ENCODE data around the gene ZNF48.

The ZNF48 gene

DNA sequence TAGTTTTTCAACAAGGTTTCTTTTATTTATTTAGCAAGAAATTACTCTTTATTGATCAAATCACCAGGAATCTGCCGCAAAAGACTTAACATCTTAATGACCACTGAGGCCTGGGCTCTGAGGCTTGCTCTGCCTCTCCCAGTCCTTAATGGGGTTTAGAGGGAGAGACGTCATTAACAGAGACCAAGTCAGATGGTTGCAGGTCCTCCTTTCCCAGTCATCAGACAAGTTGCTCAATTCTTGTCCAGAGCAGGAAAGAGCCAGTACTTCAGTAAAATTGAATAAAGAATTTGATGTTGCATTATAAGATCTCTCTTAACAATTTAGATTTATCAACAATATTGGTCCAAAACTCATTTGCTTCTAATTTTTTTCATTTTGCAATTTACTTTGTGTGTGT lies 48.4 kb downstream of the ZNF48 start:
- intact Hi-C loops (cut with micrococcal nuclease): loop anchor here (10.0 kb wide), 1 partner anchor 161 kb away; no protein-coding TSS in a partner anchor
- H3K27ac Mint-ChIP-seq: peak overlapping the region; percentile 15
- peaks cover 50% of the 10 kb centered on the region for H3K4me1 Mint-ChIP-seq (ENCODE audit: low read depth)
- H3K4me3 Mint-ChIP-seq: peak overlapping the region; percentile 26
- peaks cover 34% of the 10 kb centered on the region for H3K36me3 Mint-ChIP-seq (ENCODE audit: low read depth)
- no peaks in the 10 kb centered on the region for H3K27me3 Mint-ChIP-seq
- no peaks in the 10 kb centered on the region for H3K9me3 Mint-ChIP-seq

DNA sequence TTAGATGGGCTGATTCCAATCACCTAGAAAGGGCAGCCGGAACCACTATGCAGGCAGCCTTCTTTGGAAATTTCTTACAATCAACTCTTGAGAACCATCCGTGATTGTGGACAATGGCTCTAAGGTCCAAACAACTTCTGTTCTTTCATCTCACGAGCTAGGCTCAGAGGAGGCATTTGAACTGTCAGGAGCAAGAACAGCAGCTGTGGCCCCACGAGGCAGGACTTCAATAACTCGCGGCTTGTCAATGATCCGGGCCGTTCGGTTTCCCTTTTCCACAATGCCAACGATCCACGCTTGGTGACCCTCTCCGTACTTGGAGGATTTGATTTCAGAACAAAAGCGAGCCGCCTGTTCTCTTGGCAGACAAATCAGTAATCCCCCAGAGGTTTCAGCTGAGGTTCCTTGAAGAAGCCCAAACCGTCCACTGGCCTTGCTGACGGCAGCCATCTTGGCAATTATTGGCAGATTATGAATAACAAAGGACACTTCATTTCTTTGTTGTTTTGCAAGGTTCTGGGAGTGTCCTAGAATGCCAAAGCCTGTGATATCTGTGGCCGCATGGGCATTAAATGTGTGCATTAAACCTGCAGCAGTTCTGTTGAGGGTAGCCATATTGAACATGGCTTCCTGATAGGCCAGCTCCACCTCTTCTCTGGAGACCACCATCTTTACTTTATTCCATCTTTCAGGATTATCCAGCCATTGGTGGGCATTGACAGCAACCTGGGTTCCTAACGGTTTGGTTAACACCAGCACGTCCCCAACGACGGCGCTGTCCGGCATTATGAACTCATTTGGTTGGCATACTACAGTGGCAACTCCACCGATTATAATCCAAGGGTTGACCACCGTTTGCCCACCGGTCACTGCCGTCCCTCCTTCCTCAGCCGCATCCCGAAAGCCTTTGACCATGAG lies 49.3 kb downstream of the ZNF48 start:
- H3K9me3 Mint-ChIP-seq: no peaks in the 10 kb centered on the region
- intact Hi-C loops (cut with micrococcal nuclease): loop anchor here (5.0 to 10.0 kb wide), 2 partner anchors 38 to 160 kb away; no protein-coding TSS in a partner anchor
- H3K27ac Mint-ChIP-seq: peak overlapping the region; percentile 89
- peaks cover 34% of the 10 kb centered on the region for H3K36me3 Mint-ChIP-seq (ENCODE audit: low read depth)
- no peaks in the 10 kb centered on the region for H3K27me3 Mint-ChIP-seq
- peak overlapping the region; percentile 80 for H3K4me3 Mint-ChIP-seq
- peaks cover 44% of the 10 kb centered on the region for H3K4me1 Mint-ChIP-seq (ENCODE audit: low read depth)

DNA sequence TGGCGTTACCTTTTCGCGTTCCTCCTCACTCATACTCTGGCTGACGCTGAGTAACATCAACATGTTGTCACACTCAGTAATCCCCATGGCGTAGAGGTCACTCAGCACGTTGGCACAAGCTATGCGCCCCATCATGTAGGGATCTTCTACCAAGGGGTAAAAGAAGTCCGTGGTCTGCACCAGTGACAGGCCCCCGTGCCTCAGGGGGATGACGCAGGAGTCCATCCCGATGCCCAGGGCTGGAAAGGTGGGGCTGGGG lies 49.9 kb downstream of the ZNF48 start:
- intact Hi-C loops (cut with micrococcal nuclease): loop anchor here (5.0 to 10.0 kb wide), 2 partner anchors 37 to 160 kb away; no protein-coding TSS in a partner anchor
- H3K36me3 Mint-ChIP-seq (ENCODE audit: low read depth): peaks cover 34% of the 10 kb centered on the region
- H3K27ac Mint-ChIP-seq: peak overlapping the region; percentile 89
- H3K4me1 Mint-ChIP-seq (ENCODE audit: low read depth): peaks cover 44% of the 10 kb centered on the region
- no peaks in the 10 kb centered on the region for H3K27me3 Mint-ChIP-seq
- no peaks in the 10 kb centered on the region for H3K9me3 Mint-ChIP-seq
- H3K4me3 Mint-ChIP-seq: peak overlapping the region; percentile 80

DNA sequence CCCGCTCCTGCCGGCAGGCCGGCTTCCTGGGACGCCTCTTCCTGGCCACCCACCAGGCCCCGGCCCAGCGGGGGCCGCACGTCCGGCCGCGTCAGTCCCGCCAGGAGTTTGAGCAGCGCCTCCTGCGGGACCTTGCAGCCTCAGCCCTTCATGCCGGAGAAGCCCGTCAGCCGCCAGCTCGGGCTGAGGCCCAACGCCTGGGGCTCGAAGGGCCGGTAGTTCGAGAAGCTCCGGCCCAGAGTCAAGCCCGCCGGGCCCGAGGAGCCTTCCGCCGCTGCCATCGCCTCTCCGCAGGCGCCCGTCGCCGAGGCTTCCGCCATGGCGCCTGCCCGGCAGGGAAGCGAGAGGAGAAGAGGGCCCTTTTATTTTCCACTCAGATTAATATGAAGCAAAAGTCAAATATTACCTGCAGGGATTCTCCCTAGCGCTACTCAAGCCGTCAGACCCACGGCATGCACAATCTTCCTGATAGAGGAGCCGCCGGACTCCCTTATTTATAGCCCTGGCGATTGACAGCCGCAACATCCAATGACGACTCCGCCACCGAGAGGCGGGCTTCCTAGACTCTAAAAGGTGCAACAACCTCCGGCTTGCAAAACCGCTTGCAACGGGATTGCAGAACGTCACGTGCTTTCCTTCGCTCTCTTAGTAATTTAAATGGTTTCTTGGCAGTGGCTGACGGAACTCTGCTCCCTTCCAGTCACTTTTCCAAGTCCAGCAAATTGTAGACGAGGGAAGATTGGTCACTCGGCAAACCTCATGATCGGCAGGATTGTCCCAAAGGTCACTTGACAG lies 50.4 kb downstream of the ZNF48 start, which contains the start of gene SEPHS2:
SEPHS2 (minus strand) TSS at position 467 of the 795 bp plus-strand sequence; CDS start at position 320, 147 bp downstream.
- H3K27me3 Mint-ChIP-seq: no peaks in the 10 kb centered on the region
- H3K4me1 Mint-ChIP-seq (ENCODE audit: low read depth): peaks cover 44% of the 10 kb centered on the region
- peaks cover 34% of the 10 kb centered on the region for H3K36me3 Mint-ChIP-seq (ENCODE audit: low read depth)
- intact Hi-C loops (cut with micrococcal nuclease): loop anchor here (5.0 to 10.0 kb wide), 2 partner anchors 37 to 159 kb away; no protein-coding TSS in a partner anchor
- H3K27ac Mint-ChIP-seq: peak within 1 kb of the TSS; percentile 89
- H3K4me3 Mint-ChIP-seq: peak within 1 kb of the TSS; percentile 80
- no peaks in the 10 kb centered on the region for H3K9me3 Mint-ChIP-seq

- Mint-ChIP-seq H3K4me1 (ENCODE audit: low read depth) (peaks cover 44% of the 10 kb centered on the region), H3K27ac (peak overlapping the region; percentile 89), H3K4me3 (peak overlapping the region; percentile 80), H3K36me3 (ENCODE audit: low read depth) (peaks cover 34% of the 10 kb centered on the region), H3K27me3 (no peaks in the 10 kb centered on the region), H3K9me3 (no peaks in the 10 kb centered on the region)
- intact Hi-C loops (cut with micrococcal nuclease): loop anchor here (5.0 to 10.0 kb wide), 2 partner anchors 36 to 159 kb away; no protein-coding TSS in a partner anchor
These were observed 51.0 kb downstream of the ZNF48 start for GRCh38 chr16:30446203-30446595.

- Mint-ChIP-seq H3K9me3 (no peaks in the 10 kb centered on the region), H3K4me3 (no peak overlapping the region), H3K27ac (no peak overlapping the region), H3K27me3 (no peaks in the 10 kb centered on the region), H3K4me1 (ENCODE audit: low read depth) (peaks cover 48% of the 10 kb centered on the region), H3K36me3 (ENCODE audit: low read depth) (peaks cover 30% of the 10 kb centered on the region)
- intact Hi-C loops (cut with micrococcal nuclease): loop anchor here (2.0 to 10.0 kb wide), 3 partner anchors 35 to 157 kb away; partner anchors contain the start of gene ZNF768
These were observed 52.4 kb downstream of the ZNF48 start for GRCh38 chr16:30447512-30448226.

DNA sequence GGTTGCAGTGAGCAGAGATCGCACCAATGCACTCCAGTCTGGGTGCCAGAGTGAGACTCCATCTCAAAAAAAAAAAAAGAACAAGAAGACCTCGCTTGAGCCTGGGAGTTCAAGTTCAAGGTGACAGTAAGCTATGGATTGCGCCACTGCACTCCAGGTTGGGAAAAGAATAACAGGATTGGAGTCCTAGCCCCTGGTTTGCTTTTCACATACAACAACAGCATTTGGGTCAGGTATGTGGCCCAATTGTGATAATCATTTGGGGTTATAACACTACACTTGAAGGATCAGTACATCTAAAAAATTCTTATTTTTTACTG lies 53.9 kb downstream of the ZNF48 start:
- intact Hi-C loops (cut with micrococcal nuclease): loop anchor here (2.0 to 10.0 kb wide), 3 partner anchors 33 to 156 kb away; partner anchors contain the start of gene ZNF768
- Mint-ChIP-seq H3K4me1 (ENCODE audit: low read depth) (peaks cover 43% of the 10 kb centered on the region), H3K27me3 (no peaks in the 10 kb centered on the region), H3K4me3 (no peak overlapping the region), H3K36me3 (ENCODE audit: low read depth) (peaks cover 16% of the 10 kb centered on the region), H3K27ac (no peak overlapping the region), H3K9me3 (no peaks in the 10 kb centered on the region)

All from dendritic cell treated with granulocyte-macrophage colony-stimulating factor and Interleukin-4, amounts not matched to agents 40 ng/mL and 50 ng/mL, for 4 days (primary cell).